CD4-positive, alpha-beta T cell treated with Interleukin-2 at 100 ng/mL for 4 hours (primary cell): Measurements from ENCODE around the gene NCKAP1.
"Not testable (repeated sequence)": the region's sequence is repeated elsewhere in the genome, so short reads cannot be mapped to it uniquely, and the experiment has no call there.

Experiments used
- DNase-seq: peaks from one replicate; pipeline ENCODE4 v3.0.0-alpha.2; 2020; ENCODE audit warnings: low spot score

Gene NCKAP1

DNA sequence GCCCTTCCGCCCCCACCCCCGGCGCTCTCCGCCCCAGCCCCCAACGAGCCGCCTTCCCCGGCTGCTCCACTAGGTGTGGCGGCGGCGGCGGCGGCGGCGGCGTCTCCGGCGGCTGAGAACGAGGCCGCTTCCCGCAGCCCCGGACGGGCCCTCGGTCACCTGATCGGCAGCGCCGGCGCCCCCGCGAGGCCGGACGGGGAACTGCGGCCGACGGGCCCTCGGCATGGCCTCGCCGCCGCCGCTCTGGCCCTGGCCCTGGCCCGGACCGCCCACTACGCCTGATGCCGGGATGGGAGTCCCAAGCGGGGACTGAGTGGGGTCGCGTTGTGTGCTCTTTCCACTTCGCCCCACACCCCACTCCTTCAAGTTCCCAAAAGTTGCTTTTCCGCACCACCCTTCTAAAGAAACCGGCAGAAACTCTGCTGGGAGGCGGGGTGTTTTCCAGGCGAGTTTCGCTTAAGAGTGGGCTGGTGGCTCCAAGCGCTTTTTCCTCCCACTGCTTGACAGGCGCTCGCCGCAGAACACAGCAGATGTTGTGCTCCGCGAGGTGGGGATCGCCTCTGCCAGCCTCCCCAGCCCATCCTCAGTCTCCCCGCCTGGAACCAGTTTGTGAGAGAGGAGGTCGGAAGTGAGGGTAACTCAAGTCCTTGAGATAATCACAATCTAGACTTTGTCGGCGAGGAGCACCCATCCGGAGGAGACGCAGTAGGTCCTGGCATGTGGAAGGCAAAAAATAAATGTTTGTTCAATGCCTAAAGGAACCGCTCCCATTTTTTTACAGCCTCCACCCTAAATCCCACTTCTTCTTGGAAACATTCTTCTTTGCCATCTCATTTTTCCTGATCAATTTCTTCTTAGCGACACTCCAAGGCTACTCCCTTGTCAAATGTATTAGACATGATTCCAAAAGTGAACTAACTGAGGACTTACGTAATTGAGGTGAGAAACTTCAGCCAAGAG lies at the start of gene NCKAP1:
TSS of gene NCKAP1 (minus strand) at position 117 of the 960 bp plus-strand sequence. CDS start 358 bp downstream, outside the sequence.
- DNase-seq, result peak; percentile 85

- no peak for DNase-seq
Observed at GRCh38 chr2:183081911-183082310, 43.7 kb upstream of the NCKAP1 start.

GRCh38 chr2:183079139-183079775 lies 41.0 kb upstream of the NCKAP1 start:
- peak; percentile 8 for DNase-seq

DNA sequence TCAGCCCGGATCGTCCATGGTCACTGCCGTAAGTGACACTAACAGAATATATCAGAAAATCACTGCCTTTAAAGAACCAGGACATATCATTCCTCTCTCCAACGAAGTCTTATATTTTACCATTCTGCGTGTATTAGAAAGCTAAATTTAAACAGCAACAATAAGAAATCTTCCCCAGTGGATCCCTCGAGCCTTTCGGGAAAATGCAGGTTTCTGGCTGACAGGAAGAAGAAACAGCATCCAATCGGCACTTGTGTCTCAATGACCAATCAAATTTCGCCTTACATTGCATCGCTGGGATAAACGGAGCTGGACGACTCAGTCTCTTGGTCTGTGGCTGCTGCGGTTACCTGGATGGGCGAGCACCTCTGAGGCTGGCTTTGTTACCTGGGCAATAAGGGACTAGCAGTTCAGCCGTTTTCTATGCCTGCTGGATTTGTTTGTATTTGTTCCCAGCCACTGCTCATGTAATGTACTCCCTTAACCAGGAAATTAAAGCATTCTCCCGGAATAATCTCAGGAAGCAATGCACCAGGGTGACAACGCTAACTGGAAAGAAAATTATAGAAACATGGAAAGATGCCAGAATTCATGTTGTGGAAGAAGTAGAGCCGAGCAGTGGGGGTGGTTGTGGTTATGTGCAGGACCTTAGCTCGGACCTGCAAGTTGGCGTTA lies 40.3 kb upstream of the NCKAP1 start, which contains the start of gene DUSP19:
TSS of gene DUSP19 (plus strand) at position 284 of the 675 bp plus-strand sequence. CDS start at position 471, 187 bp downstream.
- peak; percentile 90 for DNase-seq

DNA sequence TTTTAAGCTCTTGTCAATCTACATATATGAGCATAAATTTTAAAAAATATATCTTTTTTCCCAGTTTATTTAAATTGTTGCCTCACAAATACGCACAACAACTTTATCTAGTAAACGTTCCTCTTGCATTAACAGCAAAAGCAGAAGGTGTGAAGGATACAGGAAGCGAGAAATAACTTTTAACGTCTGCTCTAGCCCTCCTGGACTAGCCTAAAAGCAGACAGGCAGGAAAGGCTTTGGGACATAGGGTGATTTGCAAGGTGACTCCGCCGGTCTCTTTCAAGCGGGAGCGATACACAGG lies 39.9 kb upstream of the NCKAP1 start:
- no peak for DNase-seq

- DNase-seq, result no peak
Observed at GRCh38 chr2:183072177-183072576, 33.9 kb upstream of the NCKAP1 start.

DNA sequence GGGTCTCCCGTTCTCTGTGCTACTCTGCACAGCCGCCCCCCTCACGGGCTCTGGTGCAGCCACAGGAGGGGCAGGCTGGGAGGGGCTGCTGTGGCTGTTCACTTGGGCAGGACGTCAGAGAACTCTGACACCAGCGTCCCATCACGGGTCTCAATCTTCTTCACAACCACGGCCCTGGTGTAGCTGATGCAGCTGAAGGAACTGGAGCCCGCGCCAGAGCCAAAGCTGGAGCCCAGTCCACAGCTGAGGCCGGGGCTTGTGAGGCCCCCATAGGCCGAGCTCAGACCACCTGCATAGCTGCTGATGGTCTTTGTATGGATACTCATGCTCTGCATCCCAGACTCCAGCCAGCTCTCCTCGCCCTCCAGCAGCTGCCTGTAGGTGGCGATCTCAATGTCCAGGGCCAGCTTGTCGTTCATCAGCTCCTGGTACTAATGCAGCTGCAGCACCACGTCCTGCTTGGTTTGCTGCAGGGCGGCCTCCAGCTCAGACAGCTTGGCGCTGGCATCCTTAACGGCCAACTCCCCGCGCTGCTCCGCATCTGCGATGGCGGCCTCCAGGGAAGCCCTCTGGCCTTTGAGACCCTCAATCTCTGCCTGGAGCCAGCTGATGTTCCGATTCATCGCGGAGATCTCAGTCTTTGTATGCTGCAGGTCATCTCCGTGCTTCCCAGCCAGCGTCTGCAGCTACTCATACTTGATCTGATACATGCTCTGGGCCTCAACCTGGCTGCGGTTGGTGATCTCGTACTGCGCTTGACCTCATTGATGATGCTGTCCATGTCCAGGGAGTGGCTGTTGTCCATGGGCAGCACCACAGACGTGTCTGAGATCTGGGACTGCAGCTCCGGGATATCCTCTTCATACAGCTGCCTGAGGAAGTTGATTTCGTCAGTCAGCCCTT lies 32.9 kb upstream of the NCKAP1 start:
- no peak for DNase-seq

DNA sequence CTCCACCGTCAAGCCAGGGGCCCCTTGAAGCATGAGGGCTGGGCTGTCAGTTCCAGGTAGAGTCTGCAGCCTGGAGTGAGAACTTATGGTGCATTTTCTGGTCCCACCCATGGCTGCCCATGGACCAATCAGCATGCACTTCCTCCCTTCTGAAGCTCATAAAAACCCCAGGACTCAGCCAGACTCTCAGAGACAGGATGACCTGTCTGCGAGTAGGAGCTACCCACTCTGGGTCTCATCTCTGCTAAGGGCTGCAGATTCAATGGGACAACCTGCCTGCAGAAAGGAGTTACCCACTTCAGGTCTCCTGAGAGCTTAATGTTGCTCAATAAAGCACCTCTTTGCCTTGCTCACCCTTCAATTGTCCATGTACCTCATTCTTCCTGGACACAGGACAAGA lies 30.9 kb upstream of the NCKAP1 start:
- no peak for DNase-seq

DNA sequence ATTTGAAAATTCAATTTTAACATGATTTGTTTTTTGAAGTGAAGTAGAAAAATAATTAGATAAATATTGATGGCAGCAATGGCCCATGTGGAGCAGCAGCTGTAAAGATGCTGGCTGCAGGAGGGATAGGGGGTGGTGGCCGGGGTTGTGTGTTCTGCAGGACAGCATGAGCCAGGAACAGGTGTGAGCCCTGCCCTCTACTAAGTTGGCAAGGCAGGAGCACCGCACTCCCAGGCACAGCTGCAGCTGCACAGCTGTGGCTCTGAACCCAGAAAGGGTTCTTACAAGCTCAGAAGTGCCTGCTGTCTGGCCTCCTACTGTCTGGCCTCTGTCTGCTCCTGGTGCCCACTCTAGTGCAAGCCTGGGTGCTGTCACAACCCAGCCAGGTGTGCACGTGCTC lies 30.3 kb upstream of the NCKAP1 start:
- no peak for DNase-seq

DNA sequence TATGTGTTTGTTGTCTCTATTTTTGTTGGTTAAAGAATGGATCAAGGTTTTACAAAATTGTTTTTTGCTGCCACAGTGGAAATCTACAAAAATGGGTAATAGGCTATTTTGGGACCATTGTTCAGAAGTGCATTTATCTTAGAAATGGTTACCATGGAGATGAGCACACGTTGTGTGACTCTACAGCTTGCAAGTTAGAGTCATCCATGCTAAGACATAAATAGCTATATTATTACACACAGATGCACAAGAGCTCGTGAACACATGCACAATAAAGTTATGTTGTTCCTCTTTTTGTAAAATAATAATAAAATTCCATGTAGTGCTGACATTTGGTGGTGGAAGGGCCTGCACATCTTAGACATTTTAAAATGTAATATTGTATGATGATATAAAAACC lies 24.8 kb upstream of the NCKAP1 start:
- DNase-seq, result no peak

GRCh38 chr2:183060571-183061231 lies 22.4 kb upstream of the NCKAP1 start:
- DNase-seq, result no peak

DNA sequence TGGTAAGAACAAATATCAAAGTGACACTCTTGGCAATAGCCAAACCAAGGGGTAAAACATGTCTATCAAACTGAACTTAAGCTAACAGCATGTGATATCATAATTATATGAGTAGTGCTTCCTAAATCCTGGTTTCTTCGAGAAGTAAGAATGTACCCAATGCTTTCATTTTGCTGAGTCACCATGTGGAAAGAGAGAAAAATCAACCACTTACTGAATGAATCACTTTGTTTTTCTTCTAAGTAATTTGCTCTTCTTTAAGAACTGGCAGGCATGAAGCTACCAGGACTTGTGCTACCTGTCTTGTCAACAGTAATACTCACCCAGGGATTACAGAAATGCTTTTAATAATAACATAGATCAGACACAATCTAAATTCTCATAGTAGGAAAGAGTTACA lies 21.3 kb upstream of the NCKAP1 start:
- no peak for DNase-seq

DNA sequence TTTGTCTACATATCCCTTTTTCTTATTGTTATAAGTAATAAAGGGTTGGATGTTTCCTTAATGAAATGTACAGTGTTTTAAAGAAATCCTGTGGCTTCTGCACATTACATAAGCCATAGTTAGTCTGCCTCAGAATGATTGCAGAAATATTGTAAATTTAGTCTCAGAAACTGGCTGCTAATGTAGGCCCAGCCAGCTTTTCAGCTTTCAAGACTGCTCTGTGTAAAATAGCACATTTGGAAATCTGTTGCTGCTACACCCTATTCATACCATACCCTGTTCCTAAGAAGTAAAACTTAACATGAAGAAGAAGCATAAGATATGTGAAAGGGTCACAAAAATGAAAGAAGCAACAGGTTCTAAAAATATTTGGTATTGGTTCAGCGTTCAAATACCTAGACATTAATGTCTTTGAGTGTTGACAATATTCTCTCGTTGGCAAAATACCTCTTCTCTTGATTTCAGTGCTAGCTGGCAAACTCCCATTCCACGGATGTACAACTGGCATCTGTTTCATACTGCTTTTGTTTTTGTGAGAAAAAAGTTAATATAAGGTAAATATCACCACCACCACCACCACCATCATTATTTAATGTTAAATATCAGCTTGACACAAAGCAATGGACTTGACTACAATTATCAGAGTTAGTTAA lies 19.2 kb upstream of the NCKAP1 start:
- DNase-seq, result no peak

GRCh38 chr2:183049420-183049819 lies 11.2 kb upstream of the NCKAP1 start:
- no peak for DNase-seq

- DNase-seq, result not testable (repeated sequence)
Observed at GRCh38 chr2:183047486-183048125, 9.3 kb upstream of the NCKAP1 start.

- not testable (repeated sequence) for DNase-seq
Observed at GRCh38 chr2:183043580-183043979, 5.3 kb upstream of the NCKAP1 start.

GRCh38 chr2:183040604-183041003 lies 2.3 kb upstream of the NCKAP1 start:
- no peak for DNase-seq

DNA sequence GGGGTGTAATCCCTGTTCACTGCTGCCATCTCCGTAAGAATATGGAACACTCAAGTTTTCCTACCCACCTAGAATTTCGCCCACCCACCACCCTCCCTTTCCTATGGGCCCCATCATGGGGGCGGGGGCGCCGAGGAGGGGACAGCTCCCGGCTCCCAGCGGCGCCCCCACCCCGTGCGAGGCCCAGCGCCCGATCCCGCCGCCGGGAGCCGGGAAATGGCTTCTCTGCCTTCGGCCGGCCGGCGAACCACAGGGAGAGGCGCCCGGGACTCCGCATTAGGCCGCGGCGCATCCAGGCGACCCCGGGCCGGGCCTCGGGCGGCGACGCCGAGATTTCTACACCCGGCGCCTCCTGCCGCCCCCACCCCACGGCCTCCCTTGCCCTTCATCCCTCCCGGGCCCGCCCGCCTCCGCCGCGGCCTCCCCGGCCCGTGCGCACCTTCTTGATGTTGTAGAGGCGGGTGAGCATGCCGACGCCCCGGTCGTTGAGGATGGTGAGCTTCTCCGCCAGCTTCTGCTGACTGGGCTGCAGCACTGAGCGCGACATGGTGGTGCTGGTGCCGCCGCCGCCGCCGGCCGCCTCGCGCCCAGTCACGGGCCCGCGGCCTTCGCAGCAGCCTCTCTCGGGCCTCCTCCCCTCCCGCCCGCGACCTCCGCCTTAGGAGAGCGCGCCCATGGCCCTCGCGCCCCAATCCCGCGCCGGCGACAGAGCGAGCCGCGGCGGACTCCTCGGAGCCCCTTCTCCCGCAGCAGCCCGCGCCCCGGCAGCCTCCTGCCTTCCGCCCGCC lies 510 bp downstream of the NCKAP1 start:
- peak; percentile 30 for DNase-seq

DNA sequence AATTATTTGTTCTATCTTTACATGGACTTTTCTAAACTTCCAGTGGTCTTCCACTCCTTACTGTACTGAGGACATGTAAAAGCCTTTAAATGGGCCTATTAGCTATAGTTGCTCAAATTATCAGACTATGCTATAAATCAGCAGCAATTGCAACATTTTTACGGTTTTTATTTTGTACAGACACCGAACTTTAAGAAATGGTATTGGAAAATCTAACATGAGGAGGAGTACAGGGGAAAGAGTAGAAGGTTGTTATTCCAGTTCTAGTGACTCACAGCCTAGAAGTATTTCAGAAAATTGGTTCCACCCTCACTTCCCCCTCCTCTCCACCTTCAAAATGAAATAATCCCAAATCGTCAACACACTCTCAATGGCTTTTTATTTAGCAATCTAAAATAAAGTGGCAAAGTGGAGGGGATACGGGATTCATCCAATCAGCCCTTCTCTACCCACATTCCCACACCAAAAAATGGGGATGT lies 1.1 kb downstream of the NCKAP1 start:
- no peak for DNase-seq
